Fibroblast of the aortic adventitia (primary cell): ENCODE data around the gene PDGFA. TPM values are rescaled to one million over a fixed set of nuclear protein-coding genes. Genes with fewer than 3 reads are reported as not detected.
A peak's percentile ranks its signal among the peaks of the same experiment; 100 is the strongest.

Source experiments
- DNase-seq: peaks from one replicate; pipeline ENCODE4 v3.0.0-alpha.2; 2010; ENCODE audit warnings: low read depth
- H3K4me3 ChIP-seq: 2 replicates; pipeline ENCODE4 v1.5.1; 2011; ENCODE audit warnings: low read depth, mild to moderate bottlenecking, control low read depth, low read length, moderate library complexity
- total RNA-seq: library from RNA; depleted of rRNA; stranded (reverse); fragments of >200 nt; gene quantifications from 2 replicates; pipeline ENCODE4 v1.2.3, GENCODE V29; 2012; ENCODE audit warnings: low replicate concordance
- TF ChIP-seq, protein P1 (sequence below): IDR thresholded peaks from 2 replicates; pipeline ENCODE4 v1.5.1; 2011; ENCODE audit warnings: mild to moderate bottlenecking, low read length, control low read depth, inconsistent platforms; ENCODE audit not compliant: insufficient read depth

Gene PDGFA
- total RNA-seq, 1 donor: 4.1 TPM

DNA sequence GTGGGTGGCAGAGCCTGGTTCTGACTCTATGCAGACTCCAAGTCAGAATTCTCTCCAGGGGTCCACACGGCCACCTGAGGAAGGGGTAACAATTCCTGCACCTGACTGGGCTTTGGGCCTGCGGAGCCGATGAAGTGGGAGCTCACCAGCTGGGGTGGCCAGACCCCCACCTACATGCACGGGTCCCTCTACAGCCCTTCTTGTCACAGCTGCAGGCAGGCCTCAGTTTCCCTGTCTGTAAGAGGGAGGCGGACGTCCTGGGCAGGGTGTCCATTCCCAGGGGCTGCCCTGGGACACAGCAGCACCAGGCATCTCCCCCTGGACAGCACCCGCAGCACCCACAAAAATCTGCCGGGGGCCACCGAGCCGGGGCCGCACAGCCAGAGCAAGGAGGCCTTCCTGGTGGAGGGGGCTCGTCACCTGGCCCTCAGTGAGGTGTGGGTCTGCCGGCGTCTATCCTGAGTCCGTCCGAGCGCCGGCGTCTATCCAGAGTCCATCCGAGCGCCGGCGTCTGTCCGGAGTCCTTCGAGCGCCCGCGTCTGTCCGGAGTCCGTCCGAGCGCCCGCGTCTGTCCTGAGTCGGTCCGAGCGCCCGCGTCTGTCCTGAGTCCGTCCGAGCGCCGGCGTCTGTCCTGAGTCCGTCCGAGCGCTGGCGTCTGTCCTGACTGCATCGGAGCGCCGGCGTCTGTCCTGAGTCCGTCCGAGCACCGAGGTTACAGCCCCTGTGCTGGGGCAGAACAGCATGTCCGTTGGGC, 65.1 kb downstream of the PDGFA start:
- TF ChIP-seq, protein P1, sequence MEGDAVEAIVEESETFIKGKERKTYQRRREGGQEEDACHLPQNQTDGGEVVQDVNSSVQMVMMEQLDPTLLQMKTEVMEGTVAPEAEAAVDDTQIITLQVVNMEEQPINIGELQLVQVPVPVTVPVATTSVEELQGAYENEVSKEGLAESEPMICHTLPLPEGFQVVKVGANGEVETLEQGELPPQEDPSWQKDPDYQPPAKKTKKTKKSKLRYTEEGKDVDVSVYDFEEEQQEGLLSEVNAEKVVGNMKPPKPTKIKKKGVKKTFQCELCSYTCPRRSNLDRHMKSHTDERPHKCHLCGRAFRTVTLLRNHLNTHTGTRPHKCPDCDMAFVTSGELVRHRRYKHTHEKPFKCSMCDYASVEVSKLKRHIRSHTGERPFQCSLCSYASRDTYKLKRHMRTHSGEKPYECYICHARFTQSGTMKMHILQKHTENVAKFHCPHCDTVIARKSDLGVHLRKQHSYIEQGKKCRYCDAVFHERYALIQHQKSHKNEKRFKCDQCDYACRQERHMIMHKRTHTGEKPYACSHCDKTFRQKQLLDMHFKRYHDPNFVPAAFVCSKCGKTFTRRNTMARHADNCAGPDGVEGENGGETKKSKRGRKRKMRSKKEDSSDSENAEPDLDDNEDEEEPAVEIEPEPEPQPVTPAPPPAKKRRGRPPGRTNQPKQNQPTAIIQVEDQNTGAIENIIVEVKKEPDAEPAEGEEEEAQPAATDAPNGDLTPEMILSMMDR: no peak
- DNase-seq: no peak
- no peak overlapping the region for H3K4me3 ChIP-seq

DNA sequence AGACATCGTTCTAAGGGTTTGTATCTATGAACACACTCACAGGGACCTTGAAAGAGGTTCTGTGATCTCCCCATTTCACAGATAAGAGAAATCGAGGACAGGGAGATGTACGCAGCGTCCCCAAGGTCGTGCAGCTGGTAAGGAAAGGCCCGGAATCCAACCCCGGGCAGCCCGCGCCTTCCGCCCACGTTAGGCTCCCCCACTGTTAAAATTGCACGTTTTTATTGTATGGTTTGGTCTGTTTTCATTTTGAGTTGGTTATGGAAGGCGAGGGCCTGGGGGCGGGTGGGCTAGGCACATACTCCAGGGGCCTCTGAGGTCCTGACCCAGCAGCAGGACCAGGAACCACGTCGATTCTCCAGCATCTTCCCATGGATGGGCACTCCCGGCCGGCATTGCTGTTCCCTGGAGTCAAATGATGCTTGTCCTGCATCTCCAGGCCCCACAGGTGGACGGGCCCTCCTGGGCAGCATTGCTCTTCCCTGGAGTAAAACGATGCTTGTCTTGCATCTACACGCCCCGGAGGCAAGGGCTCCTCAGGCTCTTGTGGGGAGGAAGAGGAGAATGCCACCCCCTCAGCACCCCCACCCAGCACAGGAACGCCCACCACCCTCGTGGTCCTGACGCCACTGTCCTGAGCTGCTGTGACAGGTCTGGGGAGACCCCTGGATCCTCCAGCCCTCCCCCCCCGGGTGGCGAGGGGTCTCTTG, 65.9 kb downstream of the PDGFA start:
- DNase-seq: no peak
- TF ChIP-seq, protein P1: no peak
- H3K4me3 ChIP-seq: no peak overlapping the region

DNA sequence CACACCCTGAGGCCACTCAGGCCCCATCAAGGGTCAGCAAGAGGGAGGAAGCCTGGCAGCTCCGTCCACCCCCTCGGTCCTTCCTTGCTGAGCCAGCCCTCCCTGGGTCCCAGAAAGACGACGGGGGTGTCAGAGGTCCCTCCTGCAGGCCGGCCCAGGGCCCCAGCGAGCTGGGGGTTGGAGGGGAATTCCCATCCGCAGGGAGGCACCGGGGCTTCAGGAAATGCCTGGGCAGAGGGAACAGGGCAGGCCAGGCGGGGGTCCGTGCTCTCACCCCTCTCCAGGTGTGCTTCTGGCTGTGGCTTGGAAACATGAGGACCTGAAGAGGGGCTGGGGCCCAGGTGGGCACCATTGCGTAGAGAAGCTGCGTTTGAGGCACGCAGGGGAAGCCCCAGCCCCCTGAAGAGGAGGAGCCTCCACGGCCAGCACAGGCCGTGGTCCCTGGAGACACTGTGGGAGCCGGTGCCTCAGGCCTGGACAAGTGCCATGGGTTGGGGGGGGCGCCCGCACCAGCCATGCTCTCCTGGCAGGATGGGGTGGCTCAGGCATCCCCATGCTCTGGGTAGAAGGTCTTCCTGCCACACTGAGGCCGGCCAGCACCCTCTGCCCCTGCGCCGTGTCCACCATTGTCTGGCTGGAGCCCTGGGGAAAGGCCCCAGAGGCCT, 66.7 kb downstream of the PDGFA start:
- TF ChIP-seq, protein P1: no peak
- DNase-seq: no peak
- H3K4me3 ChIP-seq: no peak overlapping the region

DNA sequence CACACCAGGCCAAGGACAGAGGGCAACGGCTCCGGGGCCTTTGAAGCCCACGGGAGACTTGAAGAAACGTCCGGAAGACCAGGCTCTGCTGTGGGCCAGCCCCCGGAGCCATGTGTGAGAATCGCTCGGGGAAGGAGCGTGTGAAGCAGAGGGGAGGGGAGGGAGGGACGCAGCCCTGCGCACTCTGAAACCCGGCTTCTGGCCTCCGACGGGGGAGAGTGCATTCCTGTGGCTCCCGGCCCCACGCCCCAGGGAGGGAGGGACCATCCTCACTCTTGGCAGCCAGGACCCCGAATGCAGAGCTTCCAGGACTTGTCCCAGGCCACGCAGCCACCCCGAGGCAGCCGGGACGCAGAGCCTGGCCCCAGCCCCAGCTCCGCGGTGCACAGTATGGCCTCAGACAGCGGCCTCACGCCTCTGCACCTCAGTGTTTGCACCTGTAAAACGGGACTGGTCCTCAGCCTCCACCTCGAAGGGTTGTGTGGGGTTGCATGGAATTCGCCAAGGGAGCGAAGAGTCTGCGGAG, 67.4 kb downstream of the PDGFA start:
- H3K4me3 ChIP-seq: no peak overlapping the region
- peak; percentile 64 for DNase-seq
- TF ChIP-seq, protein P1: no peak

DNA sequence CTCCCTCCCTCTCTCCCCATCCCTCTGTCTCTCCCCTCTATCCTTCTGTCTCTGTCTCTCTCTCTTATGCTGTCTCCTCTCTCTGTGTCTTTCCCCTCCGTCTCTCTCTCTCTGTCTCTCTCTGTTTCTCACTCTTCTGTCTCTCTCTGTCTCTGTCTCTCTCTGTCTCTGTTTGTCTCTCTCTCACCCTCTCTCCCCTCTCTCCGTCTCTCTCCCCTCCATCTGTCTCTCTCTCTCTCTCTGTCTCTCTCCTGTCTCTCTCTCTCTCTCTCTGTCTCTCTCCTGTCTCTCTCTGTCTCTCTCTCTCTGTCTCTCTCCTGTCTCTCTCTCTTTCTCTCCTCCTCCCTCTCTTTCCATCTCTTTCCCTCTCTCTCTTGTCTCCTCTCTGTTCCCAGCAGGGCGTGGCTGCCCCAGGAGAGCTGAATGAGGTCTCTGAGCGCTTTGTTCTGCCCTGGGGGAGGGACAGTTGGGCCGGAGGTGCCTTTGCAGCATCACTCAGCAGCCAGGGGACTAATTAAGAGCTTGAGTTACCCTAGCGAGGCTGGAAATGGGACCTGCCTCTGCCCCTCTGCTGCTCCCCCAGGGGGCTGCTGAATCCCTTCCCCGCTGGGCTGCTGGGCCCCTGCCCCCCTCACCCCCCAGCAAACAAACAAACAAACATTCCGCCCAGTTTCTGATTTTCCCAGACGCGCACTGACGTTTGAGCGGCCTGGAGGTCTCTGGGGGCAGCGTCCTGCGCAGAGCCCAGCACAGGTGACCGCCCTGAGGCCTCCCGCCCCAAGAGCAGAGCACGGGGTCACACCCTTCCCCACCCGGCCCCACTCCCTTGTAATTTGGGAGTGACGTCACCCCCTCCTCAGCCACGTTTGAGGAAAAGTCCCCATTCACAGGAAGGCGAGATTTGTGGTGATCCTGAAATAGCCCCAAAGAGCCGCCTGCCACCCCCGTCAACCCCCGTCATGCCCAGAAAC, 68.1 kb downstream of the PDGFA start:
- TF ChIP-seq, protein P1: no peak
- no peak overlapping the region for H3K4me3 ChIP-seq
- no peak for DNase-seq

DNA sequence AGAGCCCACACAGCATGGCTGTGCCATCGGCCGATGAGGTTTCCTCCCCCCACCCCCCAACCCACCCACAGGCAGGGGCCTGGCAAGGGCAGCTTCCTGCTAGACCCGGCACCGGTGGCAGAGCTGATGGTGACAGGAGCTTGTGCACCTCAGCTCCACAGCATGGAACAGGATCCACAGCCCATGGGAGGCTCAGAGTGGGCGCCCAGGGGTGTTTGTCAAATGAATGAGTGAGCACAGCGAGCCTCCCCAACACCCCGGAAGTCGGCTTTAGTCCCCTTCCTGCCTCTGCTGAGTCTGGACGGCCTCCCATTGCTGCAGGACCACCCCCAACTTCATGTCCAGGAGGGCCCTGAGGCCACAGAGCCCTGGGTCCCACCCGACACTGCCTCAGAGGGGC, 68.9 kb downstream of the PDGFA start:
- H3K4me3 ChIP-seq: no peak overlapping the region
- DNase-seq: no peak
- TF ChIP-seq, protein P1: no peak
